HT1080 (cell line): ENCODE data around the gene ZNF831. TPM values are rescaled to one million over a fixed set of nuclear protein-coding genes. Genes with fewer than 3 reads are reported as not detected.
A peak's percentile ranks its signal among the peaks of the same experiment; 100 is the strongest.

Experiments used
- DNase-seq: peaks from one replicate; pipeline ENCODE4 v3.0.0-alpha.2; 2015; ENCODE audit warnings: low read depth
- total RNA-seq: library from RNA; depleted of rRNA; stranded (reverse); fragments of >200 nt; shearing (Covaris generic); gene quantifications from 2 replicates; pipeline ENCODE4 v1.2.3, GENCODE V29; 2014

Gene ZNF831
- total RNA-seq, 1 experiment from 2014 or later, result not detected

DNA sequence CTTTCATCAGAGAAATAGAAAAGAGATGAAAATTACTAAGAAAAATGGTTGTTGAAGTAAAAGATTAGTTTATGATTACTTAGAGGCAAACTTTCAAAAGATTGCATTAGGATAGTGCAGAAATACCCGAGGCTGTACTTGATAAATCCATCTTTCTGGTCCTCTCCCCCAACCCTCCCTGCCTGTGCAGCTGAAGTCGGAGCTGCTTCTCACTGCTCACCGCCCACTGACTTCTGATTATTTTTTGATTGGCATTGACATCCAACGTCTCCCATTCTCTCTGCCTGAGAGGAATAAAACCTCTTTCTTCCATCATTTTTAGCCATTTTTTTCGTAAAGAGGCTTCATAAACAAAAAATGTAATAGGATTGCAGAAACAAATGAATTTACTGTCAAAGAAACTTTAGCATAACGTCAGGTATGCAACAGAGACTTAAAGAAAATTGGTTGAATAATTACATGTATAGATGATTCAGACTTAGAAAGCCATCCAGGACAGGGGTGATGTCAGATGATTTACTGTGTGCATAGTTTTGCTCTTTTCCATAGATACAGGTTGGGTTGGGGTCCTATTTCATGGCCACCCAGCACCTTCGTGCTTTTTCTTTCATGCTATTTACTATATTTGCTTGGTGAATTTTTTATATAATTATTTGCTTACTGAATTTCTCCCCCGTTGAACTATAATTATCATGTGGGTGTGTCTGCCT, 83.2 kb downstream of the ZNF831 start:
- no peak for DNase-seq

DNA sequence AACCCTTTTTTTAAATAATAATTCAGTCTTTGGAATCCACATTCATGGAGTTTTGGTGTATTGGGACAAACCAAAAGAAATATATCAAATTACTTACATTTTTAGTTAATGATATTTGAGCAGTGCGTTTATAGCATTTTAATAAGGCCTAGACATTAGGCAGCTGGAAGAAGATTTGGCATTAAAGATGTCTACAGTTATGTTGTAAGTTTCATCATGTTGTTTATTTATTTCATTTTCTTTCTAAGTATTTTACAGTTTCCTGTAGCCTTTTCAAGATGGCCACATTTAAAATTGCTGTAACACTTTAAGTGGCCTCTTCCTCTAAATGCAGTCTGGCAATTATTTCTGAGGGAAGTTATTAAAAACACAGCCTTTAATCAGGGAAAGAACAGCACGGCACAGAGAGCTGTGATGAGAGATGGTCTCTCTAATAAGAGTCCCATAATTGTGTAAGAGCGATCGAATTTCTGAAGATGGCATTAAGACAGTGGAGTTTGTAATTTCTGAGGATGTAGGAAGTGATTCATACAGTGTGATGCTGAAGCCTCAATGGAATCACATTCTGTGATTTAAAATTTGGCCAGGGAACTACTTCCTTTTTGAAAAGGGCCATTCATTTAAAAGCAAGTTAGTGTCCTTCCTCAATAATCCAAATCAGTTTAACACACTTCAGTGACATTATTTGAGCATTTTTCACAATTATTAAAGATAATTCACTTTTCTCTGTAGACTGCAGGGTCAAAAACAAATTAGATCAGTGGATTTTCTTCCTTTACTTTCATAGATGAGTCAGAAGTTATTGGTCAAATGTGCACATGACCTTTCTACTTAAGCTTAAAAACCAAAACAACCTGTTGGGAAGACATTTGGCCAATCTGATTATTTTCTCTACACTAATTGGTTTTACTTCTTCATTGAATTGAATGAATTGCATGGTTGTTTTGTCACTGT, 84.4 kb downstream of the ZNF831 start:
- DNase-seq, result peak; percentile 45

DNA sequence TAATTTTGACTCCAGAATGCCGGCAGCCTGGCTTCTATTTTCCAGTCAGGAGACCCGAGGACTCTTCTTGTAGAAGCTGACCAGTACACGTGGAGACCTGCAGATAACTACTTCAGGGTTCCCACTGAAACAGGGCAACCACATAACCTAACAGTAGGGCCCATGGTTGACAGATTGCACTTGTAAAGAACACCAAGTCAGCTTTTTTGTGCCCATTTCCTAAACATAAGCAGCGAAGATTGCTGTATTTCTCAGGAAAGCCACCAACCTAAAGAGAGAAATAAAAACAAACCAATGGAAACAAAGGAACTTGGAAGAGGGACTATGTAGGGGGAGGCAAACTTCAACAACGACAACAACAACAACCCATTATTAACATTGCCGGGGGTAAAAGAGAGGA, 86.7 kb downstream of the ZNF831 start:
- no peak for DNase-seq

DNA sequence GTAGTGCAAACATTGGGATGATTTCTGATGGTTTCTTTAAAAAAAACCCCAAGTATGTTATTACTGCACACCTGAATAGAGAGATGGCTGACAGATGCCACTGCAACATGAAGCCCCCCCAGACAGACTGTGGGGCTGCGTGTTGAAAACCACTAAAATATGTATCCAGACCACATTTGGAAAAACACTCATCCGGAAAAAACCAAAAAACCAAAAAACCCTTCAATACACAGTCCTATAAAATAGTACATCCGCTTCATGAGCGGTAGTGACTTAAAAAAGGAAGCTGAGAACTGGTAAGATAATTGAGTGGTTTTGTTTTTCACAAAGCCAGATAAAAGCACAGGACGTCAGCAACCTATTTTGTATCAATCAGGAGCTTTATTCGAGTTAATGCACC, 89.7 kb downstream of the ZNF831 start:
- DNase-seq, result no peak

DNA sequence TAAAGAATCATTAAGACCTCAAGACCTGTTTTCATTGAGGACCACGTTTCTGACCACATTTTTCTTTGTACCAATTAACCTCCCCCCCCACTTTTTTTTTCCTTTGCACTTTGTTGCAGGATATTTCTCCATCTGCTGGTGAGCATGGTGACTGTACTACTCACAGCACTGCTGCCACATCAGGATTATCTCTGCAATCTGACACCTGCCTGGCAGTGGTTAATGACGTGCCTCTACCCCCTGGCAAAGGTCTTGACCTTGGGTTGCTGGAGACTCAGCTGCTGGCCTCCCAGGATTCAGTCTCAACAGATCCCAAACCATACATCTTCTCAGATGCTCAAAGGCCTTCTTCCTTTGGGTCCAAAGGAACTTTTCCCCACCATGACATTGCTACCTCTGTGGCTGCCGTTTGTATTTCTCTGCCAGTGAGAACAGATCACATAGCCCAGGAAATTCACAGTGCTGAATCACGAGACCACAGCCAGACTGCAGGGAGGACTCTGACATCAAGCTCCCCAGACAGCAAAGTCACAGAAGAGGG, 90.2 kb downstream of the ZNF831 start:
- DNase-seq, result peak; percentile 12

DNA sequence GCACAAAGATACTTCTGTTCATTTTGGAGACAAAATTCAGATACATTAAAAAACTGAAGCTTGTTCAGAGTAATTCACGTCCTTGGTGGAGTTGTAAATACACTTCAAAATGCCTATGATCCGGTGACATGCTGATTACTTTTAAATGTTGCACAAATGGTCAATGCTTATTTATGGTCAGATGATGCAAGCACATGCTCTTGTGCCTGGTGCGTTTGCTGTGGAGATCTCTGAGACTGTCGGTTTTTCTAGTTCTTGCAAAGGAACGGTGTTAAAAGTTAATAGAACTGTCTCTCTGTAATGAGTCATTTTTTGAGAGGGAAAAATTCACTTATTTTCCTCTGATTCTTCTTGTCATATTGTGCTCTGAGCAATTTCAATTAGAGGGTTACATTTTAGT, 91.6 kb downstream of the ZNF831 start:
- DNase-seq, result no peak

DNA sequence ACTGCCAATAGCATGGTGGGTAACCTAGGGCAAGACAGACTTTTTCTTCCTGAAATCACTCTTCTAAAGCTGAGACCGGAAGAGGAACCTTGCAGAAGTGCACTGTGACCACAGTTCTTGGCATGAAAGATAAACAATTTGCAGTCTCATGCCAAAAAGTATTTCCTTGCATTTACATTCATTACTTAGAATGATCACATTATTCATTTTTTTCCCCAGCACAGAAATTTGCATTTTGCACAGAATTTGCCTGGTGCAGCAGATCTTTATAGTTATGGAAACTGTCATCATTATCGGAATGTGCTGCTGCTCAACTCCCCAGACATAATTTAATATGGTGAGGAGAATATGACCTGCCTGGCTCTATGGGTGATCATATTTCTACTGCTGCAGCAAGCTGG, 94.6 kb downstream of the ZNF831 start:
- no peak for DNase-seq

DNA sequence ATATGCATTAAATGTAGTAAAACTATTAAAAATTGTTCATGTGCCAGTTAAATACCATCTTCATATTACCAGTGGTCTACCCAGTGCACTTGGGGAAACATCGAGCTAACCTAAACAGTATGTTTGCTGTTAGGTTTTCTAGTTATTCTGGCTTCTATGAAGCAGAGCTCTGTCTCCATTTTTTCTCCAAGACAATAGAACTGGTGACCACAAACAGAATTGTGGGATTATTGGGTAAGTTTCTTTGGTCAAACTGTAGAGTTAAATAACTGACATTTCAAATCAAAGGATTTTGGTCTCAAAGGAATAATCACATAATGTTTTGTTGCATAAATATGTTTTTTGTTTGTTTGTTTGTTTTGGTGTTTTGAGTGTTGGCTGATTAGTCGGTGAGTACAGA, 96.3 kb downstream of the ZNF831 start:
- DNase-seq, result no peak

DNA sequence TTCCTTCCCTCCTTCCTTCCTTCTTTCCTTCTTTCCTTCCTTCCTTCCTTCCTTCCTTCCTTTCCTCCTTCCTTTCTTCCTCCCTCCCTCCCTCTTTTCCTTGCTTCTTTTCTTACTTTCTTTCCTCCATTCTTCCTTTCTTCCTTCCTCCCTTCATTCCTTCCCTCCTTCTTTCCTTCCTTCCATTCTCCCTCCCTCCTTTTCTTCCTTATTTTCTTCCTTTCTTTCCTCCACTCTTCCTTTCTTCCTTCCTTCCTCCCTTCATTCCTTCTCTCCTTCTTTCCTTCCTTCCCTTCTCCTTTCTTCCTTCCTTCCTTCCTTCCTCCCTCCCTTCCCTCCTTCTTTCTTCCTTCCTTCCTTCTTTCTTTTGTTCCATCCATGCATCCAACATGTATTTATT, 101.7 kb downstream of the ZNF831 start:
- no peak for DNase-seq

DNA sequence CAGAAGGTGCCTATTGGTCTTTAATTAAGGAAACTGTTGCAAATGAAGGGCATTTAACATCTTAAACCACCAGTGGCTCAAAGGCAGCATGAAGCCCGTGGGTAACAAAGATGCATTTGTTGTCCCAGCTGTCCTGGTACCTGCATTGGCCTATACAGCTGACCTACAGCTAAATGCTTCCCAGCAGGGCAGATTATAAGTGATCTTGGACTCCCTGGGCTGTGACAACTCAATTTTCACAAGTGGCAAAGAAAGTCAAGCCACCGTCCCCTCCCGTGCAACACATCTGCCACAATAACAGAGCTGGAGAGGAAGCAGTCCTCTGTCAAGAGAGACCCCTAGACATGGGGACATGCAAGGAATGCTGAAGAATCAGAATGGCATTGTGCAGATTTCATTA, 105.2 kb downstream of the ZNF831 start:
- no peak for DNase-seq

DNA sequence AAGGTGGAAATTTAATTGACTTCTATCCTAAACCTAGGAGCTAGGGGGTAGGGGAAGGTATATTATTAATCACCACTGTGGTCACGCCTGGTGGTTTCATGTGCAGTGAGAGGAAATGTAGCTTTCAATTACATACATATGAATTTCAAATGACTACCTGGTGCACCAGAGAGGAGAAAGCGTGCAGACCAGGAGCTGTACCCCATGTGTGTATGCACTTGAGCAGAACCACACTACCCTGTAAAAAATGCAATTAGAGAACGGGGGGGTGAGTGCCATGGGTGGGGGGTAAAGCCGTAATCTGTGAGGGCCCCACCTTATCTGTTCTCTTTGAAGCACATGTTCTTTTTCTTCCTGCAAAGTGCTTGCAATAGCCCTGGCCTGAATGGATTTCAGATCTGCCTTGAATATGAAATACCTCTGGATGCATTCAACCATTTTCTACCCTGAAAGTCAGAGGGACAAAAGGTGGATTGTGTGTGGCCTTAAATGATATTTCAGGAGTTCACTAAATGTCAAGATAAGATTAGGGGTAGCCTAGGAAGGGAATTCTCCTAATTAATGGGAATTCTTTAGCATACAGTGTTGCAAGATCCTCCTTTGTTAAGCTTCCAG, 105.9 kb downstream of the ZNF831 start:
- no peak for DNase-seq

DNA sequence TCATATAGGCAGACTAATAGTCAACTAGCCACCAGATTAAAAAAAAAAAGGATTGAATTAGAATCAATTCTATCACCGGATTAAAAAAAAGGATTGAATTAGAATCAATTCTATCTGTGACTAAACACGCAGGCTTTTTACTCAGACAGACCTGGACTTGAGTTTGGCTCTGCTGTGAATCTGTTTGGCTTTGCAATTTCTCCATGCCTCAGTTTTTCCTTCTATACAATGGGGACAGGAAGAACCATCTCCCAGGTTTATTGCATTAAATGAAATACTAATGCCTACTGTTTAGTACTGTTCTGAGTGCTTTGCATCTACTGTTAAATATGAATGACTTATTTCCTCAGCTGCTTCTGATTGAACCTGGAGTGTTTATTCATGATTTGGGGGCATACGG, 106.8 kb downstream of the ZNF831 start:
- DNase-seq, result no peak

DNA sequence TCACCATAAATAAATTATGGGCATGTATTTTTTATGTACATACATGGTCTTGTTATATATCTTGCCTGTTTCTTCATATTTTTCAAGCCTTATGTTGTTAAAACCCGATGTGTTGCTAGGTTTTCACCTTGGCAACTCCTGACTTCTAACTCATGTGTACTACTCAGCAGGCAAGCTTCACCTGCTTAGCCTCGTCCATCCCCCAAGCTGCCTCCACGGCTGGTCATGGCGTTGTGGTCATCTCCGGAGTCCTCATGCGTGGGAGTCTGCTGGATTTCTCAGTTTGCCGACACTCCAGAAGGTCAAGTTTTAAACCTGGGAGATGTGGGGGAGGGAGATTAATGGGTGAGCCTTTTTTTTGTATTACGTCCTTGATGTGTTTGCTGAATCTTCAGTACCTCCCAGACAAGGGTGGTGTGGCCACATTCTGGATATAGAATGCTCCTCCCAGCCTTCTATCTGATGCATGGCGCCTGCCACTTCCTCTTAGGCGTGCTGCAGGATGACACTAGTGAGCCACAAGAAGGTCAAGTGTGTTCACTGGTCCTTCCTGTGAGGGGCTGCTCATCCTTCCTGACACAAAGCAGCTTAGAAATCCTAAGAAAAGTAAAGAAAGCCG, 110.2 kb downstream of the ZNF831 start:
- no peak for DNase-seq

DNA sequence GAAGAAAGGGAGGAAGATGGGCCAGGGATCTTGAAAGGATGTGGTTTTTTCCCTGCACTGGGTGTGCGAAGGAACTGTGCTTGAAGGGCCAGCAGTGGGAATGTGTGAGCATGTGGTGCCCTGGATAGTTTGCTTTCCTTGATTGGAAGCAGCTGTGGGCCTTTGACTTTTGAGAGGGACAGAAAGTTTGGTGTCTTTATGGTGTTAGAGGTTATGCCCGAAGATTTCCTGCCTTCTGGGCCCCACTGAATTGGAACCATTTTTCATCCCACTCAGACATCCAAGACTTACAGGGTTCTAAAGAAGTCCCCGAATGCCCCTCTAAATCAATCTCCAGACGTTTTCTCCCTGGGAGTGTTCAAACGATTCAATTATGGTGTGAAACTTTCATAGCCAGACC, 113.3 kb downstream of the ZNF831 start:
- DNase-seq, result no peak

DNA sequence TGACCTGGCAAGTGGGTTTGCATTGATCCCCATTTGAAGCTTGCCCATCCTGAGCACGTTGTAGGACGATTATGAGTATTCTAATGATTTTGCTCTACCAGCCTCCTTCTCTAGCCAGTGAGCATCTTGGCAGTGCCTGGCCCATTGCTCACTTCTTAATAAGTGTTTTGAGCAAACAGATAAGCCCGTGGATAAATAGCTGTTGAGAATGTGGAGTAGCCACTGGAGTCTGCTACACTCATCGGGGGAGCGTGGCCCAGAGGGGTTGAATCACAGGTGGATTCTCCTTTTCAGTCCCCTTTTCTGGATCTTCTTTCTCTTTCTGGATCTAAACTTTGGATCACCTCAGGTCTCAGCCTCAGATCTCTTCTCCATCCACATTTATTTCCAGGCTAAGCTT, 120.8 kb downstream of the ZNF831 start:
- DNase-seq, result no peak

DNA sequence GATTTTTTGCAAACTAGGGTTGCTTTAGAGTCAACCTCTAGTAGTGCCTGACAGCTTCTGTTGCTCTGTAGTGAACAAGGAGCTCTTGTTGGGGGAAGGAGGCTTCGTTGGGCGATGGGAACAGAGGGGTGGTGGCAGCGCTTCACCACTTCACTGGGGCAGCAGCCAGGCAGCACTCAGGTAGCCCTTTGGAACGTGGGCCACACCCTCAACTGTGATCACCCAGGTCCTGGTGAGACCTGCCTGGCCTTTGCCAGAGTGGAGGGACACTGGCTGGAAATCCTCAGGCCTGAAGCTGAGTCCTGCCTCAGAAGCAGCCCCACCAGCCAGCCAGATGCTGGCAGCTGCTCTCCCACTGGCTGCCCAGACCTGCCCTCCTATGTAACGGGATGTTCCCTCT, 126.4 kb downstream of the ZNF831 start:
- DNase-seq, result no peak

DNA sequence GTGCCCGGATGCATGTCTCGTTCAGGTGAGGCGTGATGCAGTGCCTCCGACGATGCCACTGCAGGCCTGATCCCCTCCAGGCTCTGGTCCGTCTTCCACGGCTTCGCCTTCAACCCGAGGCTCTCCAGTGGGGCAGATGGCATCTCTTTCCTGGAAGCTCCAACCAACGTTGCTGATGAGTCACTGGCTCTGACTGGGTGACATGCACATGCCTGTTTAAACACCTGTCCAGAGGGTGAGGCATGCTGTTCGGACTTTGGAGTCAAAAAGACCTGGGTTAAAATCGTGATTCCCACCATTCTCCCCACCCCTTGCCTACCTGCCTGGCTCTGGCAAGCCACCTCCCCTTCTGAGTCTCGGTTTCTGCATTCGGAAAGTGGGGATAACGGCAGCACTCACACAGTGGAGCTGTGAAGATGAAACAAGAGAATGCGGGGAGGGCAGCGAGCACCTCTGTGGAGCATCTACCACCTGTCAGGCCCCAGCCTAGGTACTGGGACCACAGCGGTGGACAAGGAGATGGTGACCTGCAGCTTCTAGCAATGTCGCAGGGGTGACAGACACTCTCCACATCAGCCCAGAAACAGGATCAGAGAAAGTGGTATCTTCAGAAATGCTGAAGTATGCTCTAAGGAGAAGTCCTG, 128.2 kb downstream of the ZNF831 start:
- DNase-seq, result no peak

DNA sequence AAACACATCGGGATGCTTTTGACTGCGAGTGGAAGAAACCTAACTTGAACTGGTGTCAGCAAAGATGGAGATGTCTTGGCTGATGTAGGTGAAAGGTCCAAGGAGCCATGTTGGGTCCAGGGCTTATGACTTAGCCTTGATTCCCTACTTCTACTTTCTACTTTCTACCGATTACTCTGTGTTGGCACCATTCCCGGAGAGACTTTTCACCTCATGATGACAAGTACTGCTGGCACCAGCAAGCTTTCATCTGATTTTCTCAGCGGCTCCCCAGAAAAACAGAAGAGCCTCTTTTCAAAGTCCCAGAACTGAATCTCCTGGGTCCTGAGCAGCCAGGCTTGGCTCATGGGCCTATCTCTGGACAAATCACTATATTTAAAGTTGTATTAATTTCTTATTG, 131.9 kb downstream of the ZNF831 start:
- DNase-seq, result no peak

DNA sequence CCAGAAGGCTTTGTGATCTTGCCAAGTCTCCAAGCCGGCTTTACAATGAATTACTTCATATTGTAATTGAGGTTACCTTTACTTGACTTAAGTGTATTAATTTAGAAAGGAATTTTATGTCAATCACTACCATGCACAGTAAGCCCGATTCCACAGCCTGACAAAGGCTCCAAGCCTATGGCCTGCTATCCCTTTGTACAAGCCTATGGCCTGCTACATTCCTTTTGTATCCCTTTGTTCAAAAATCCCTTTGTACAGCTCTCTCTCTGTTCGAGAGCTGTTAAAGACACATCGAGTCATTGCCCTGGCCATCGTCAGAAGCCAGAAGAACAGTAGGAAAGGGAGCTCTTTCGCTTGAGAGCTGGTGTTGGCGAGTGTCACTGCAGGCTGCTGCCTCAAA, 134.1 kb downstream of the ZNF831 start:
- no peak for DNase-seq

DNA sequence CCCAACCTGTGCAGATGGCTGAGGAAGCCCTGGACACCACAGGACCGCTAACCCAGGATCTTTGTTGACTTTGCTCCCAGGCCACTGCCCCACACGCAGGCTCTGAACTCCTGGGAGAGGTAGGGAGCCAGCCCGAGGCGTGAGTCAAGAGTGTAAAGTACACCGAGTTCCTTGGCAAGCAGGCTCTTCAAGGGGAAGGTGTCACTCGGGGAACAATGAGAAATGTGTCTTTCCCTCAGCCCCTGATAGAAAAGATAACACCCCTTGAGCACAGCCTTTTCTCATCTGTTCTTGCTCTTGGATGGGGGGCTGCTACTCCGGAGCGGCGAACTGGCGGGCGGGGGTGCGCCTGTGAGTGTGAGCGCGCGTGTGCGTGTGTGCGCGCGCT, 136.3 kb downstream of the ZNF831 start:
- DNase-seq, result no peak
